K562 (cell line): Measurements from ENCODE around the gene CS. TPM values are rescaled to one million over a fixed set of nuclear protein-coding genes. Genes with fewer than 3 reads are reported as not detected.

ENCODE experiments used
- AFF4 ChIP-seq: sonication (generic); formaldehyde crosslinking; IDR thresholded peaks from 2 replicates; pipeline ENCODE4 v1.8.0; 2023; ENCODE audit warnings: mild to moderate bottlenecking, missing genetic modification reagents
- DNMT1 ChIP-seq: fragments of 450-650 bp; IDR thresholded peaks from 2 replicates; pipeline ENCODE4 v1.6.1; 2016; ENCODE audit warnings: antibody characterized with exemption, mild to moderate bottlenecking
- ELF1 ChIP-seq: fragments of 200-800 bp; sonication (Bioruptor generic); IDR thresholded peaks from 2 replicates; pipeline ENCODE4 v1.6.1; 2016; ENCODE audit warnings: missing genetic modification characterization, missing compliant biosample characterization
- FOXK1 ChIP-seq: sonication (generic); formaldehyde crosslinking; IDR thresholded peaks from 2 replicates; pipeline ENCODE4 v1.8.0; 2022; ENCODE audit warnings: missing genetic modification reagents, mild to moderate bottlenecking, borderline replicate concordance
- HEY1 ChIP-seq: fragments of 250-450 bp; sonication (Bioruptor Pico); IDR thresholded peaks from 2 replicates; pipeline ENCODE4 v1.5.0; 2020; ENCODE audit warnings: mild to moderate bottlenecking, moderate library complexity, borderline replicate concordance
- MAFG ChIP-seq: fragments of 450-650 bp; conservative IDR thresholded peaks from 2 replicates; pipeline ENCODE4 v1.6.1; 2016; ENCODE audit warnings: missing genetic modification characterization, missing compliant biosample characterization
- MGA ChIP-seq: fragments of 450-650 bp; IDR thresholded peaks from 2 replicates; pipeline ENCODE4 v1.6.1; 2016; ENCODE audit warnings: mild to moderate bottlenecking, moderate library complexity
- MTA2 ChIP-seq: fragments of 450-650 bp; IDR thresholded peaks from 2 replicates; pipeline ENCODE4 v1.6.1; 2016; ENCODE audit warnings: low read depth
- NR2C1 ChIP-seq, 2 experiments: fragments of 450-650 bp; IDR thresholded peaks; 2 replicates each; pipeline ENCODE4 v1.6.1; 2017; ENCODE audit warnings: mild to moderate bottlenecking in 2 of 2, antibody characterized with exemption in 1 of 2, inconsistent platforms in 1 of 2, missing compliant biosample characterization in 1 of 2, missing genetic modification characterization in 1 of 2
- RBM14 ChIP-seq: fragments of 200-400 bp; formaldehyde crosslinking; IDR thresholded peaks from 2 replicates; pipeline ENCODE4 v1.6.1; 2018; ENCODE audit warnings: low read depth, mild to moderate bottlenecking, low read length, moderate library complexity, borderline replicate concordance; ENCODE audit not compliant: insufficient read depth
- ZNF217 ChIP-seq: sonication (generic); formaldehyde crosslinking; IDR thresholded peaks from 2 replicates; pipeline ENCODE4 v1.8.0; 2022; ENCODE audit warnings: mild to moderate bottlenecking, missing genetic modification reagents
- polyA plus RNA-seq, 8 experiments: library from polyadenylated mRNA; depleted of rRNA in 4 of 8; stranded (reverse) in 5 of 8; unstranded in 3 of 8; fragments of >200 nt; fragmentation: Nextera tagmentation in 2 of 8; fragmentation: Illumina TruSeq in 1 of 8; extraction: Ambion mirVana in 2 of 8; extraction: Trizol in 1 of 8; gene quantifications; 2 replicates each; pipeline versions ENCODE4 v1.2.1 to v1.2.3, GENCODE V29; 2011 to 2014; ENCODE audit warnings: inconsistent platforms in 1 of 8, missing spikeins in 1 of 8
- total RNA-seq, 7 experiments: library from RNA; depleted of rRNA in 6 of 7; stranded (reverse); fragments of >200 nt in 6 of 7; fragmentation: Illumina TruSeq in 2 of 7; extraction: Trizol in 2 of 7; gene quantifications; 2 replicates each; pipeline versions ENCODE4 v1.2.1 to v1.2.3, GENCODE V29; 2011 to 2021; ENCODE audit warnings: low replicate concordance in 1 of 7

CS gene
- total and polyA plus RNA-seq, 9 of the 15 experiments (the other 6 are each of a cell fraction or from before 2014, with no cell fraction given), result 99.9 to 390 (median 149) TPM

GRCh38 chr12:56336361-56337167 lies 36.4 kb upstream of the CS start (continued):
- TF ChIP-seq MAFG (tag), result no peak
- no peak for TF ChIP-seq RBM14
- TF ChIP-seq MTA2, result peak; percentile 7; the same call in 1 of the 2 replicates
- peak; percentile 38 for TF ChIP-seq MGA
- TF ChIP-seq ZNF217, result no peak
- TF ChIP-seq DNMT1, result no peak
- peak; percentile 94 for TF ChIP-seq ELF1 (tag)
- TF ChIP-seq FOXK1 (CRISPR knock-in tag), result no peak
- no peak; the same call in 1 of the 2 replicates for TF ChIP-seq AFF4 (CRISPR knock-in tag)
- peak; percentile 96 for TF ChIP-seq NR2C1 (IDR thresholded peaks at IDR 0.05)
- peak; percentile 97 for TF ChIP-seq NR2C1 (tag; IDR thresholded peaks at IDR 0.05)
- TF ChIP-seq HEY1 (CRISPR knock-in tag), result no peak
